Ovary (tissue), 9 donors: Measurements from ENCODE around the gene ZMYND8. TPM values are rescaled to one million over a fixed set of nuclear protein-coding genes. Genes with fewer than 3 reads are reported as not detected.
"Not testable (repeated sequence)": the region's sequence is repeated elsewhere in the genome, so short reads cannot be mapped to it uniquely, and the experiment has no call there.

Experiments used
- DNase-seq, 5 donors: peaks; one replicate each; pipeline ENCODE4 v3.0.0-alpha.2; 2019 to 2020
- H3K27ac ChIP-seq, 2 donors: fragments of 200-600 bp; one replicate each; pipeline versions ENCODE4 v1.5.1 to v1.8.0; 2019 to 2022
- H3K27me3 ChIP-seq: fragments of 200-600 bp; one replicate; pipeline ENCODE4 v1.8.0; 2022
- H3K36me3 ChIP-seq: fragments of 200-600 bp; sonication (generic); one replicate; pipeline ENCODE4 v1.5.1; 2019
- H3K4me1 ChIP-seq: one replicate; pipeline ENCODE4 v1.8.1; 2013; ENCODE audit warnings: mild to moderate bottlenecking, moderate library complexity; ENCODE audit not compliant: insufficient read depth
- H3K4me3 ChIP-seq: fragments of 200-600 bp; sonication (generic); one replicate; pipeline ENCODE4 v1.5.1; 2017
- H3K9me3 ChIP-seq, 2 donors: fragments of 200-600 bp in 1 of 2; sonication (generic) in 1 of 2; one replicate each; pipeline versions ENCODE4 v1.5.1 to v1.8.1; 2013 to 2019; ENCODE audit warnings: mild to moderate bottlenecking in 1 of 2, moderate library complexity in 1 of 2
- EP300 ChIP-seq: sonication (generic); formaldehyde crosslinking; IDR thresholded peaks from one replicate; pipeline ENCODE4 v1.6.1; 2017; ENCODE audit warnings: antibody characterized with exemption
- POLR2A ChIP-seq: fragments of 450-650 bp; IDR thresholded peaks from one replicate; pipeline ENCODE4 v1.6.1; 2017; ENCODE audit warnings: antibody characterized with exemption, mild to moderate bottlenecking, moderate library complexity
- WGBS, 3 donors: extraction: QIAGEN DNeasy Blood & Tissue Kit in 1 of 3; methylation state at CpG; one replicate each; pipeline versions ENCODE4 v1.1.5 to v1.1.7; 2013 to 2017; 5-methylcytosine and 5-hydroxymethylcytosine counted together
- intact Hi-C, 4 donors: fragments of 100-400 bp; cut with DNase I; formaldehyde crosslinking; loops; one replicate each; pipeline versions ENCODE4 v1.11.0 to v1.15.1; 2022 to 2023
- polyA plus RNA-seq, 2 donors: library from polyadenylated mRNA; stranded (reverse); fragments of 200-250 nt in 1 of 2; fragments of 350-450 nt in 1 of 2; fragmentation: Illumina TruSeq in 1 of 2; extraction: RNeasy Lipid Tissue Mini Kit (QIAGEN cat#74804) in 1 of 2; gene quantifications; one replicate each; pipeline ENCODE4 v1.2.3, GENCODE V29; 2013 to 2014
- total RNA-seq, 7 donors: library from RNA; depleted of rRNA in 2 of 7; stranded (reverse); fragments of >200 nt in 2 of 7; fragmentation: NEBNext Ultra II Directional in 3 of 7; extraction: Animal tissue kit (Norgen Biotek cat#: 25700) in 3 of 7; gene quantifications; one replicate each; pipeline versions ENCODE4 v1.1.0 to v1.2.4, GENCODE V29; 2016 to 2023
- TF ChIP-seq, protein P1 (sequence below), 3 donors: fragments of 450-650 bp in 2 of 3; fragments of 200-600 bp in 1 of 3; IDR thresholded peaks; one replicate each; pipeline versions ENCODE4 v1.5.1 to v1.8.0; 2016 to 2022; ENCODE audit warnings: antibody characterized with exemption in 3 of 3, mild to moderate bottlenecking in 1 of 3
- donor health status: DM: no; HTN: no; CAD: no; lungs with moderate emphysema.
- donor health status: DM: no; HTN: no; CAD: no.
- donor health status: Bipolar disorder and iron deficiency.
- donor health status: DM: yes; HTN: yes; CAD: no.
- donor health status: DM: no; HTN: no; CAD: no.
- donor health status: DM: yes; HTN: yes; CAD: no.

Gene ZMYND8
- total and polyA plus RNA-seq, 9 donors: 8.3 to 40.7 (median 30.5) TPM

DNA sequence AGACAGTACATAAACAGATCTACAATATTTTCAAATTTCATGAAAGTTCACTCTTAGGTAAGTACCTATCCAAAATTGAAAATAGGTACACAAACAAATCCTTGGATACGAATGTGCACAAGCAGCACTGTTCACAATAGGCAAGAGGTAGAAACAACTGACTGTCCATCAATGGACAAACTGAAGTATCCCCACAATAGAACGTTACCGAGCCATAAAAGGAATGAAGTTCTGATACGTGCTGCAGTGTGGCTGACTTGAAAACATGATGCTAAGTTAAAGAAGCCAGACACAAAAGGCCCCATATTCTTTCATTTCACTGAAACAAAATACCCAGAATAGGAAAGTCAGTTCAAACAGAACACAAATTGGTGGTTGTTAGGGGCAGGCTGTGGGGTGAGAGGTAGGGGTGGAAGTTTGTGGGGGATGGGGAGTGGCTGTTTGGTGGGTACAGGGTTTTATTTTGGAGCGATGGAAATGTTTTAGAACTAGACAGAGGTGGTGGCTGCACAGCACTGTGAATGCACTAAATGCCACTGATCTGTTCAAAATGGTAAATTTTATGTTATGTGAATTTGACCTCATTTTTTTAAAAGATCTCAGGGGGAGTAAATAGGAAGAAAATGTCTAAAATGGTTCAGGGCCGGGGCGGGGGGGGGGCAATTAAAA, 89.5 kb downstream of the ZMYND8 start:
- H3K27me3 ChIP-seq: no peaks in the 10 kb centered on the region
- H3K36me3 ChIP-seq: no peaks in the 10 kb centered on the region
- H3K9me3 ChIP-seq: no peaks in the 10 kb centered on the region
- no peak for DNase-seq
- WGBS, 3 donors: 62 to 75% (median 64%) methylated on average over 7 of the region's 7 CpGs
- no peak for TF ChIP-seq EP300
- H3K4me3 ChIP-seq: no peak overlapping the region
- intact Hi-C loops: no loop called here
- H3K27ac ChIP-seq: no peak overlapping the region
- H3K4me1 ChIP-seq: no peaks in the 10 kb centered on the region

DNA sequence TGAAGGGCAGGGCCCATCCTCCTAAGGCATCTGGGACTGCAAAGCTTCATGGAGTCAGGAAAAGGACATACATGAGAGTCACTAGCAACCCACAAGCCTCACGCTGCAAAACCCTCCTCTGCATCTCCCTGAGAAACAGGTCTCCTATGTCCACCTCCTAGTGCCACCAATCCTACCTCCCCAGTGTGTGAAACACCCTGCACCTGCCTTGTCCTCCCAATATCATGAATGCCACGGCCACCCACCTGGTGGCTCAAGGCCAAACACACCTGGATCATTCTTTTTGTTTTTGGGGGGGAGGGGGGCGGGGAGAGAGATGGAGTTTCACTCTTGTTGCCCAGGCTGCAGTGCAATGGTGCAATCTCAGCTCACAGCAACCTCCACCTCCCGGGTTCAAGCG, 90.5 kb downstream of the ZMYND8 start:
- TF ChIP-seq EP300 (no peak), POLR2A (no peak)
- TF ChIP-seq, protein P1, sequence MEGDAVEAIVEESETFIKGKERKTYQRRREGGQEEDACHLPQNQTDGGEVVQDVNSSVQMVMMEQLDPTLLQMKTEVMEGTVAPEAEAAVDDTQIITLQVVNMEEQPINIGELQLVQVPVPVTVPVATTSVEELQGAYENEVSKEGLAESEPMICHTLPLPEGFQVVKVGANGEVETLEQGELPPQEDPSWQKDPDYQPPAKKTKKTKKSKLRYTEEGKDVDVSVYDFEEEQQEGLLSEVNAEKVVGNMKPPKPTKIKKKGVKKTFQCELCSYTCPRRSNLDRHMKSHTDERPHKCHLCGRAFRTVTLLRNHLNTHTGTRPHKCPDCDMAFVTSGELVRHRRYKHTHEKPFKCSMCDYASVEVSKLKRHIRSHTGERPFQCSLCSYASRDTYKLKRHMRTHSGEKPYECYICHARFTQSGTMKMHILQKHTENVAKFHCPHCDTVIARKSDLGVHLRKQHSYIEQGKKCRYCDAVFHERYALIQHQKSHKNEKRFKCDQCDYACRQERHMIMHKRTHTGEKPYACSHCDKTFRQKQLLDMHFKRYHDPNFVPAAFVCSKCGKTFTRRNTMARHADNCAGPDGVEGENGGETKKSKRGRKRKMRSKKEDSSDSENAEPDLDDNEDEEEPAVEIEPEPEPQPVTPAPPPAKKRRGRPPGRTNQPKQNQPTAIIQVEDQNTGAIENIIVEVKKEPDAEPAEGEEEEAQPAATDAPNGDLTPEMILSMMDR (IDR thresholded peaks at IDR 0.05): no peak
- H3K27me3 ChIP-seq: no peaks in the 10 kb centered on the region
- intact Hi-C loops: no loop called here
- no peaks in the 10 kb centered on the region for H3K36me3 ChIP-seq
- H3K4me3 ChIP-seq: no peak overlapping the region
- no peaks in the 10 kb centered on the region for H3K4me1 ChIP-seq
- no peak overlapping the region for H3K27ac ChIP-seq
- 89 to 96% (median 94%) methylated on average over 5 of the region's 5 CpGs for WGBS, 3 donors
- H3K9me3 ChIP-seq: no peaks in the 10 kb centered on the region
- no peak for DNase-seq

DNA sequence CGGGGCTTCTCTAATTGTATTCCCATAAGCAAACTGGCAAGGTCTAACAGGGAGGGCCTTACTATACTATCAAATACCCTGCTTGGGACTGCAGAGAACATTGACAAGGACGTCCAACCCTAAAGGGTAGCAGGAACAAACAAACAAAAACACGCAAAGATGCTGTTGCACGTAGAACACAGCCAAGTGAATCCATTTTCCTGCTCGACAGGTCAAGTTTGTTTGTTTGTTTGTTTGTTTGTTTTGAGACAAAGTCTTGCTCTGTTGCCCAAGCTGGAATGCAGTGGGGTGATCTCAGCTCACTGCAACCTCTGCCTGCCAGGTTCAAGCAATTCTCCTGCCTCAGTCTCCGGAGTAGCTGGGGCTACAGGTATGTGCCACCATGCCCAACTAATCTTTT, 91.3 kb downstream of the ZMYND8 start:
- 90 to 92% (median 92%) methylated on average over 6 of the region's 6 CpGs for whole genome bisulfite sequencing, 3 donors
- Histone ChIP-seq H3K4me3 (no peak overlapping the region), H3K9me3 (no peaks in the 10 kb centered on the region), H3K4me1 (no peaks in the 10 kb centered on the region), H3K27ac (no peak overlapping the region), H3K36me3 (no peaks in the 10 kb centered on the region), H3K27me3 (no peaks in the 10 kb centered on the region)
- no peak for DNase-seq
- intact Hi-C loops: no loop called here
- TF ChIP-seq POLR2A (no peak), EP300 (no peak)
- TF ChIP-seq, protein P1 (IDR thresholded peaks at IDR 0.05): no peak

DNA sequence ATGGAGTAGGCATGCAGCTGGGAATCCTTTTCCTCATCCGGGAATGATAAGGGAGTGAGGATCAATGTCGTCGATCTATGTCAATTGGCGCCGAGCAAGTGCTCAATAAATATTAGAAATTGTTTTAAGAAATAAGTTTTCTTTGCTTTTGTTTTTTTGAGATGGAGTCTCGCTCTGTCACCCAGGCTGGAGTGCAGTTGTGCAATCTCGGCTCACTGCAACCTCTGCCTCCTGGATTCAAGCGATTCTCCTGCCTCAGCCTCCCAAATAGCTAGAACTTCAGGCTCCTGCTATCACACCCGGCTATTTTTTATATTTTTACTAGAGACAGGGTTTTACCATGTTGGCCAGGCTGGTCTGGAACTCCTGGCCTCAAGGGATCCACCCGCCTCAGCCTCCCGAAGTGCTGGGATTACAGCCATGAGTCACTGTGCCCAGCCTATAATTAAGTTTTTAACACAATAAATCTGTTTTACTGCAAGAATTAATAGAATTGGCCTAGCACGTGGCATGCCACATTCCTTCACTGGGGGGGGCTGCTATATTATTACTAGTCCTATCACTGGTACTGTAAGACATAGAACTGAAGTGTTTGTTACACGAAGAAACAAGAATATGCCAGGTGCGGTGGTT, 92.2 kb downstream of the ZMYND8 start:
- DNase-seq, intact Hi-C loops, H3K4me1 ChIP-seq, H3K27me3 ChIP-seq, H3K36me3 ChIP-seq, H3K27ac ChIP-seq, H3K4me3 ChIP-seq, H3K9me3 ChIP-seq: not testable (repeated sequence)
- WGBS, 3 donors: 78 to 85% (median 82%) methylated on average over 14 of the region's 14 CpGs

DNA sequence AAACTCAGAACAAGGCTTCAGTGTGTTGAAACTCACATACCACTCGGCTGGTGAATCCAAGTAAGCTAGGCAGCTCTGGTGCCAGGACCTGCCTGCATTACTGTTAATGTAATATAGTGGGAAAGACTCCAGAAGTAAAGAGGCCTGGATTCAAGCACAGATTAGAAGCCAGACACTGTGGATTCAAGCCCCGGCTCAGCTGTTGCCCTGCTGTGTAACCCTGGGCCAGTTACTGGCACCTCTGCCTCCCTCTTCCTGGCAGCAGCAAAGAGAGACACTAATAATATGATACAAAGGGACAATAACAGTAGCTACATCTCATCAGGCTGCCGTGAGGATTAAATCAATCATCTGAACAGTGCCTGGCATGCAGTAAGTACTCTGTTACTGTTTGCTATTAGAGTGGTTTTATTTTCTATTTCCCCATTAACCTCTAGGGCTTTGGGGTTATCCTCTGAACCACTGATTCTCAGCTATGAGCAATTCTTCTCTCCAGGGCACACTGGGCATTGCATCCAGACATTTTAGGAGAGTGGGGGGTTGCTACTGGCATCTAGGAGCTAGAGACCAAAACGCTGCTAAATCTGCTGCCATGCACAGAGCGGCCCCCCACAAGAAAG, 92.9 kb downstream of the ZMYND8 start:
- Histone ChIP-seq H3K9me3 (no peaks in the 10 kb centered on the region), H3K27me3 (no peaks in the 10 kb centered on the region), H3K4me3 (no peak overlapping the region), H3K27ac (no peak overlapping the region), H3K36me3 (no peaks in the 10 kb centered on the region), H3K4me1 (peaks cover 1% of the 10 kb centered on the region)
- TF ChIP-seq, protein P1 (IDR thresholded peaks at IDR 0.05): no peak
- TF ChIP-seq EP300: no peak
- intact Hi-C loops: no loop called here
- DNase-seq: no peak
- WGBS, 3 donors: 73 to 82% (median 78%) methylated on average over 5 of the region's 5 CpGs
